ENCODE results near the gene STAT3.

The STAT3 gene

DNA sequence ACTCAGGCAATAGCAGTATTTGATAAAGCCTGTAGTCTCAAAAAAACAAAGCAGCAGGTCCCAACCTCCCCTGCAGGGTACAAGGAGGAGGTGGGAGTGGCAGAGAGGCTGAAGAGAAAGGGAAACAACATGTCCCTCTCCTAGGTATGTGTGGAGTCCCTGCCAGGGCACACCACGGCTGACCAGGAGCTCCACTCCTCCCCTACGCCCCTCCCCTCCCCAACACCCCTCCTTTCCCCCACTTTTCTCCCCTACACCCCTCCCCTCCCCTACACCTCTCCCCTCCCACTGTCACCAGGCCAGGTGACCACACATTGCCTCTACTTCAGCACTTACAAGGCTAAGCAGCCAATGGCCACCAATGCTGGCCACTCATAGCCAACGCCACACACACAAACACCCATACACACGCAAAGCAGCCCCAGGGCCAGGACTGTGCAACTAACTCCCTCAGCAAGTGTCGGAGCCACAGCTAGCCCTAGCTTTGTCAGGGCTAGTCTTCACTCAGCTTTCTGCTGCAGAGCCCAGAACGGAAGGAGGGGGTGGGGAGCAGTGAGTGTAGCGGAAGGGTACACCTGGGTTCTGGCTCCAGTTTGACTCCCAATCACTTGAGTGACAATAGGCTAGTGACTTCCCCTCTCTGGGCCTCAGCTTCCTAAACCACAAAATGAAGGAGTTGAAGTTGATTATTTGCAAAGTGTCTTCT lies 26.6 kb upstream of the STAT3 start:
- TF ChIP-seq, protein P1, sequence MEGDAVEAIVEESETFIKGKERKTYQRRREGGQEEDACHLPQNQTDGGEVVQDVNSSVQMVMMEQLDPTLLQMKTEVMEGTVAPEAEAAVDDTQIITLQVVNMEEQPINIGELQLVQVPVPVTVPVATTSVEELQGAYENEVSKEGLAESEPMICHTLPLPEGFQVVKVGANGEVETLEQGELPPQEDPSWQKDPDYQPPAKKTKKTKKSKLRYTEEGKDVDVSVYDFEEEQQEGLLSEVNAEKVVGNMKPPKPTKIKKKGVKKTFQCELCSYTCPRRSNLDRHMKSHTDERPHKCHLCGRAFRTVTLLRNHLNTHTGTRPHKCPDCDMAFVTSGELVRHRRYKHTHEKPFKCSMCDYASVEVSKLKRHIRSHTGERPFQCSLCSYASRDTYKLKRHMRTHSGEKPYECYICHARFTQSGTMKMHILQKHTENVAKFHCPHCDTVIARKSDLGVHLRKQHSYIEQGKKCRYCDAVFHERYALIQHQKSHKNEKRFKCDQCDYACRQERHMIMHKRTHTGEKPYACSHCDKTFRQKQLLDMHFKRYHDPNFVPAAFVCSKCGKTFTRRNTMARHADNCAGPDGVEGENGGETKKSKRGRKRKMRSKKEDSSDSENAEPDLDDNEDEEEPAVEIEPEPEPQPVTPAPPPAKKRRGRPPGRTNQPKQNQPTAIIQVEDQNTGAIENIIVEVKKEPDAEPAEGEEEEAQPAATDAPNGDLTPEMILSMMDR (IDR thresholded peaks at IDR 0.05; ENCODE audit: low read depth, low read length, missing control alignments), result no peak
- no peak for DNase-seq (ENCODE audit: extremely low read depth, low read depth)

DNA sequence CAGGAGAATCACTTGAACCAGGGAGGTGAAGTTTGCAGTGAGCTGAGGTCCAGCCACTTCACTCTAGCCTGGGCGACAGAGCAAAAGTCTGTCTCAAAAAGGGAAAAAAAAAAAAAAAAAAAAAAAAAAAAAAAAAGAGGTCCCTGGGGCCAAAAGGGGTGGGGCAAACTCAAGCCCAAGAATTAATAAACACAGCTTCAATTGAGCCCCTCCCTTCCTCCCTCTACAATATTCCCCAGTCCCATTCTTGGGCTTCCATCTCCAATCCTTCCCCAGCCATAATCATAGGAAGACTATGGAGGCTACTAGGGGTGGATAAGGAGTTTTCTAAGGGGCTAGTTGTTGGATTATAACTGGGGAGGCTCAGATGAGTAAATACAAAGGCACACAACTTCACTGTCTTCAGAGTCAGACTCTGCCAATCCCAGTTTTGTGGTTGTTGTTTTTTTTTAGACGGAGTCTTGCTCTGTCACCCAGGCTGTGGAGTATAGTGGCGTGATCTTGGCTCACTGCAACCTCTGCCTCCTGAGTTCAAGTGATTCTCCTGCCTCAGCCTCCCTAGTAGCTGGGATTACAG lies 25.3 kb upstream of the STAT3 start:
- no peak for DNase-seq (ENCODE audit: extremely low read depth, low read depth)
- H3K4me3 ChIP-seq (replicated peaks; ENCODE audit: low read depth, low read length), result no peak overlapping the region
- TF ChIP-seq, protein P1 (IDR thresholded peaks at IDR 0.05; ENCODE audit: low read depth, low read length, missing control alignments), result no peak

More for the DNA sequence above, 26.6 kb upstream of the STAT3 start:
- no peak overlapping the region for H3K4me3 ChIP-seq (replicated peaks; ENCODE audit: low read depth, low read length)

DNA sequence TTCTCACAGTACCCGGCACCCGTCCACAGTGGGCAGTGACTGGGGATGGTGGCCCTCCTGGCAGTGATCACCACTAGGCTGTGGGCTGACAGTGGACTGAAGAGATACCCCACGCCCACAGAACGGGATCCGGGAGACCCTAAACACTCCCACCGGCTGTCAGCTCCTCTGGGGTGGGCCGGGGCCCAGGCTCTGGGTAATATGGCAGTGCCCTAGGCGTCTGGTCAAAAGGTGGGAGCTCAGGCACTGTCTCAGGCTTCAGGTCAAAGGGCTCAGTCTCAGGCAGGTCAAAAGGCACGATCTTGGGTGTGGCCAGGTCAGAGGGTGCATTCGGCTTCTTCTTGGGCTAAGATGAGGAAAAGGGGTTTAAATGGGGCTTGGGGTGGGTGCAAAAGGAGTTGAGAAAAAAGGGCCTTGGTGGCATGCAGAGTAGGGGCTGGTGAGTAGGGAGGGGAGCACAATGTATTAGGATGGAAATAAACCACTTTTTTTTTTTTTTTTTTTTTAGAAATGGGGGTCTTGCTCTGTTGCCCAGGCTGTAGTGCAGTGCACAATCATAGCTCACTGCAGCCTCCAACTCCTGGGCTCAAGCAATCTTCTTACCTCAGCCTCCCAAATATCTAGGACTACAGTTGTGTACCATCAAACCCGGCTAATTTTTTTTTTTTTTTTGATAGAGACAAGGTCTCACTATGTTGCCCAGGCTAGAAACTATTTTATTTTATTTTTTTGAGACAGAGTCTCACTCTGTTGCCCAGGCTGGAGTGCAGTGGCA lies 23.9 kb upstream of the STAT3 start:
- TF ChIP-seq, protein P1 (IDR thresholded peaks at IDR 0.05; ENCODE audit: low read depth, low read length, missing control alignments), result no peak
- no peak for DNase-seq (ENCODE audit: extremely low read depth, low read depth)
- H3K4me3 ChIP-seq (replicated peaks; ENCODE audit: low read depth, low read length), result no peak overlapping the region

DNA sequence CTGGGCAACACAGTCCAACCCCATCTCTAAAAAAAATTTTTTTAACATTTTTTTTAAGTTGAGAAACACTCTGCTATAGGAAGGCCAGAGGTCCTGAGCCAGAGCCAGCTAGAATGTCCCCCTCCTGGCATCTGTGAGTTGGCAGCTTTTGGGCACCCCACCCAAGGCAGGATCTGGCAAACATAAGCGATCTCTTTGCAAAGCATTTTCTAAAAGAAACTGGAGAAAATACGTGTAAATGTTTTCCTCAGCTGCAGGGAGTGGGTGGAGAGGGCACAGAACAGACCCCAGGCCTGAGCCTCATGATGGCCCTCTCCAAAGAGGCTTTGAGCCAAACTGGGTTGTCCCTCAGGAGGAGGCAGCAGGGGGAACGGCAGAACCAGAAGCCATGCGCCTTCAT lies 23.1 kb upstream of the STAT3 start:
- no peak overlapping the region for H3K4me3 ChIP-seq (replicated peaks; ENCODE audit: low read depth, low read length)
- TF ChIP-seq, protein P1 (IDR thresholded peaks at IDR 0.05; ENCODE audit: low read depth, low read length, missing control alignments), result no peak
- no peak for DNase-seq (ENCODE audit: extremely low read depth, low read depth)

DNA sequence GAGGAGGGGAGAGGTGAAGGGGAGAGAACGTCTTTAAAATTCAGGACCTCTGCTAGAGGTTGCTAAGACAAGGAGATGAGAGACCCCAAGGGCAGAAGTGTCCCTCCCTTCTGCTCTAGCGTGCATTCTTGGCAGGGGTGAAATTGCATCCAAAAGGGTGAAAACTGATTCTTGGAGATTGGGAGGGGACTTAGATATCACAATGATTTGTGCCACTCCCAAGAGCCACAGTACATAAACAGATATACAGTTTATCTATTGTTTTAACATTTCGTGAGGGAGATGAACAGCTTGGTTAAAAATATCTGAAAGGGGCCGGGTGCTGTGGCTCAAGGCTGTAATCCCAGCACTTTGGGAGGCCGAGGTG lies 22.1 kb upstream of the STAT3 start:
- no peak for DNase-seq (ENCODE audit: extremely low read depth, low read depth)
- TF ChIP-seq, protein P1 (IDR thresholded peaks at IDR 0.05; ENCODE audit: low read depth, low read length, missing control alignments), result no peak
- no peak overlapping the region for H3K4me3 ChIP-seq (replicated peaks; ENCODE audit: low read depth, low read length)

DNA sequence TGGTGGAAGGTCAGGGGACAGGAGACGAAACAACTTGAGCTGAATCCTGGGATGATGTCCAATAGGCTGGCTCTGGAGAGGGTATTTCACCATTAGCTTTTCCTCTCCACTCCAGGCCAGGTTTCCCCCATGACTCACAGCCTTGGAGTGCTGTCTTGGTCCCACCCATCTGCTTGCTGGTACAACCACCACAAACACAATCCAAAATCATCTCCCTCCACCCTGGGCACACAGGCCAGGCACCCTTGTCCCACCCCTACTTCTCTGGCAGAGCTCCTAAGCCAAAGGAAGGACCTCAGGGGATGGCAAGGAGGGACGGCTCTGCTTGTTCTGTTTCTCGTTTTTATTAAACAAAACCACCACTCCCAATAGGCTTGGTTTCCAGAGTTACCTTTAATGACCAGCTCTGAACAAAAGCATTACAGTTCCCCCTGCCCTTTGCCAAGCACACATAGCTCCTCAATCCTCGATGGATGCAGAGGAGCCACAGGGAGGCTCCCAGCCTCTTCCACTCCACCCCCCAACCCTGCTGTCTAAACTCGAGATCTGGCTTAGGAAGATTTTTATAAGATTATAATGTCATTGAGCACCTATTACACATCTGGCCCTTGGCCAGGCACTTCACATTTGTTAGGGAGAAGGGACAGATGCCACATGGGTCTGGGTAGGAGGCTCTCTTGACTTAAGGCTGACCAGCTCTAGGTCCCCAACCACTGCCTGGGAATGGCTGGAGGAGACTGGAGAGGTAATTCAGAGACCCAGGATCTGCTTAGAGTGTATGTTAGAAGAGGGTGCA lies 21.5 kb upstream of the STAT3 start:
- H3K4me3 ChIP-seq (replicated peaks; ENCODE audit: low read depth, low read length), result no peak overlapping the region
- peak; percentile 70 for DNase-seq (ENCODE audit: extremely low read depth, low read depth)
- TF ChIP-seq, protein P1 (IDR thresholded peaks at IDR 0.05; ENCODE audit: low read depth, low read length, missing control alignments), result no peak

Data from HFF-Myc (cell line).